RCC 7860 (cell line): ENCODE data around the gene RERE.

ENCODE experiments used
- DNase-seq: peaks from one replicate; pipeline ENCODE4 v3.0.0-alpha.2; 2015; ENCODE audit warnings: low spot score
- FAIRE-seq: peaks from 2 replicates; lab custom pipeline; 2012; peaks lifted over from hg19 to GRCh38; lab: Jason Lieb, UNC

Gene RERE

GRCh38 chr1:8674481-8674880, 143.0 kb downstream of the RERE start:
- DNase-seq, result no peak
- no peak for FAIRE-seq

- peak; percentile 52 for FAIRE-seq
- peak; percentile 33 for DNase-seq
Measured at GRCh38 chr1:8671306-8671917, 146.0 kb downstream of the RERE start.

GRCh38 chr1:8670371-8670818, 147.0 kb downstream of the RERE start:
- DNase-seq (peak; percentile 48), FAIRE-seq (peak; percentile 26)

GRCh38 chr1:8669606-8670335, 147.7 kb downstream of the RERE start:
- FAIRE-seq (no peak), DNase-seq (no peak)

GRCh38 chr1:8667869-8668594, 149.4 kb downstream of the RERE start:
- peak; percentile 72 for FAIRE-seq
- DNase-seq, result peak; percentile 54

GRCh38 chr1:8666389-8667167, 150.9 kb downstream of the RERE start:
- DNase-seq (no peak), FAIRE-seq (peak; percentile 17)

- no peak for FAIRE-seq
- DNase-seq, result no peak
Measured at GRCh38 chr1:8665833-8666232, 151.6 kb downstream of the RERE start.

- FAIRE-seq, result no peak
Measured at GRCh38 chr1:8664887-8665286, 152.6 kb downstream of the RERE start.

GRCh38 chr1:8663915-8664329, 153.5 kb downstream of the RERE start:
- FAIRE-seq (peak; percentile 31), DNase-seq (peak; percentile 74)

More at GRCh38 chr1:8664887-8665286, 152.6 kb downstream of the RERE start:
- DNase-seq, result no peak

GRCh38 chr1:8663090-8663802, 154.2 kb downstream of the RERE start:
- DNase-seq, result no peak

GRCh38 chr1:8662380-8663072, 154.9 kb downstream of the RERE start:
- FAIRE-seq (no peak), DNase-seq (no peak)

More at GRCh38 chr1:8663090-8663802, 154.2 kb downstream of the RERE start:
- FAIRE-seq, result no peak

GRCh38 chr1:8661185-8662110, 156.0 kb downstream of the RERE start:
- DNase-seq (peak; percentile 95), FAIRE-seq (peak; percentile 96)

- FAIRE-seq (peak; percentile 75), DNase-seq (peak; percentile 81)
Measured at GRCh38 chr1:8660411-8660828, 157.0 kb downstream of the RERE start.

- DNase-seq (no peak), FAIRE-seq (no peak)
Measured at GRCh38 chr1:8659593-8659992, 157.8 kb downstream of the RERE start.

- no peak for FAIRE-seq
- no peak for DNase-seq
Measured at GRCh38 chr1:8653878-8654277, 163.6 kb downstream of the RERE start.

GRCh38 chr1:8652467-8653046, 164.9 kb downstream of the RERE start:
- DNase-seq (no peak), FAIRE-seq (no peak)

- FAIRE-seq (no peak), DNase-seq (no peak)
Measured at GRCh38 chr1:8651962-8652361, 165.5 kb downstream of the RERE start.

GRCh38 chr1:8651236-8651890, 166.1 kb downstream of the RERE start:
- DNase-seq, result no peak
- FAIRE-seq, result no peak
